Kidney epithelial cell (primary cell): ENCODE measurements around the gene TMIE. TPM values are rescaled to one million over a fixed set of nuclear protein-coding genes. Genes with fewer than 3 reads are reported as not detected.

Experiments used
- DNase-seq: peaks from one replicate; pipeline ENCODE4 v3.0.0-alpha.2; 2010; ENCODE audit warnings: low read depth
- H3K27me3 ChIP-seq: 2 replicates; pipeline ENCODE4 v1.6.0; 2011; ENCODE audit warnings: low read length; ENCODE audit not compliant: control insufficient read depth, insufficient read depth
- H3K36me3 ChIP-seq: 2 replicates; pipeline ENCODE4 v1.5.1; 2011; ENCODE audit warnings: low read length; ENCODE audit not compliant: control insufficient read depth, insufficient read depth
- H3K4me3 ChIP-seq: 2 replicates; pipeline ENCODE4 v1.5.1; 2011; ENCODE audit warnings: low read depth, mild to moderate bottlenecking, control low read depth, low read length
- CTCF ChIP-seq: IDR thresholded peaks from 2 replicates; pipeline ENCODE4 v1.5.1; 2011; ENCODE audit warnings: mild to moderate bottlenecking, moderate library complexity, low read length, control low read depth, inconsistent platforms; ENCODE audit not compliant: insufficient read depth, poor library complexity, severe bottlenecking
- total RNA-seq: library from RNA; depleted of rRNA; stranded (reverse); fragments of >200 nt; gene quantifications from 2 replicates; pipeline ENCODE4 v1.2.3, GENCODE V29; 2015

The TMIE gene
- total RNA-seq, 1 donor from 2014 or later: 1.9 TPM

- no peak for TF ChIP-seq CTCF
- Histone ChIP-seq H3K36me3 (no peaks in the 10 kb centered on the region), H3K27me3 (peaks cover 6% of the 10 kb centered on the region), H3K4me3 (no peak overlapping the region)
- DNase-seq: no peak
Measured at GRCh38 chr3:46711305-46711704, 10.1 kb downstream of the TMIE start.

DNA sequence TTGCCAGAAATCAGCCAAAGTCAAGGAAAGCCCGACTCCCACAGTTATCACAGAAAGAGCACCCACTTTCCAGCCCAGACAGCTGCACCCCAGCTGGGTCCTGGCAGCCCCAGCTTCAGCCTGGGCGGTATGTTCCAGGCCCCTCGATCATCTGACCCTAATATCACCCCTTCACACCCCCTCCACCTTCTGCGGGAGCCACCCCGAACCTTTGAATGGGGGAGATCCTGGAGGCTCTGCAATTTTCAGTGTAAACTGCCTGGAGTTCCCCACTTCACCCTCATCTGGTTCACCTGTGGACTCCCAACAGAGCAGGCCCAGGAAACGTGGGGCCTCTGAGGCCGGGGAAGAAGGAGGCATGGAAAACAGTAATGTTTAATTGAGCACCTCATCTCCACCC, 10.6 kb downstream of the TMIE start:
- no peak for DNase-seq
- Histone ChIP-seq H3K4me3 (no peak overlapping the region), H3K27me3 (peaks cover 6% of the 10 kb centered on the region), H3K36me3 (no peaks in the 10 kb centered on the region)
- no peak for TF ChIP-seq CTCF

- Histone ChIP-seq H3K4me3 (no peak overlapping the region), H3K36me3 (no peaks in the 10 kb centered on the region), H3K27me3 (peaks cover 6% of the 10 kb centered on the region)
- no peak for TF ChIP-seq CTCF
- DNase-seq: no peak
Measured at GRCh38 chr3:46712191-46713049, 11.2 kb downstream of the TMIE start.

- no peak overlapping the region for H3K4me3 ChIP-seq
- peaks cover 13% of the 10 kb centered on the region for H3K27me3 ChIP-seq
- TF ChIP-seq CTCF: no peak
- no peak for DNase-seq
- no peaks in the 10 kb centered on the region for H3K36me3 ChIP-seq
Measured at GRCh38 chr3:46713050-46713897, 12.1 kb downstream of the TMIE start.

- Histone ChIP-seq H3K4me3 (no peak overlapping the region), H3K27me3 (peaks cover 16% of the 10 kb centered on the region), H3K36me3 (no peaks in the 10 kb centered on the region)
- no peak for TF ChIP-seq CTCF
- no peak for DNase-seq
Measured at GRCh38 chr3:46713898-46714552, 12.8 kb downstream of the TMIE start.
